NB4 (cell line): ENCODE data around the gene BEST2.
"Not testable (repeated sequence)": the region's sequence is repeated elsewhere in the genome, so short reads cannot be mapped to it uniquely, and the experiment has no call there.

ENCODE experiments used
- DNase-seq: peaks from one replicate; pipeline ENCODE4 v3.0.0; 2010; ENCODE audit warnings: low read depth
- H3K4me3 ChIP-seq: one replicate; pipeline ENCODE4 v1.5.1; 2011; ENCODE audit warnings: mild to moderate bottlenecking, low read depth, low read length, moderate library complexity
- CTCF ChIP-seq: IDR thresholded peaks from one replicate; pipeline ENCODE4 v1.5.1; 2012; ENCODE audit warnings: low read depth, low read length
- MAX ChIP-seq: IDR thresholded peaks from 2 replicates; pipeline ENCODE4 v1.6.1; 2011; ENCODE audit warnings: low read depth, low read length
- MYC ChIP-seq: IDR thresholded peaks from 2 replicates; pipeline ENCODE4 v1.6.1; 2011; ENCODE audit warnings: low read depth, low read length
- POLR2A ChIP-seq: IDR thresholded peaks from 2 replicates; pipeline ENCODE4 v1.6.1; 2011; ENCODE audit warnings: mild to moderate bottlenecking; ENCODE audit not compliant: insufficient read length; ENCODE audit errors: extremely low read depth

The BEST2 gene

GRCh38 chr19:12797141-12797587 is 45.6 kb downstream of the BEST2 start:
- no peak for DNase-seq
- H3K4me3 ChIP-seq, result no peak overlapping the region
- no peak for TF ChIP-seq MAX
- TF ChIP-seq POLR2A, result no peak
- TF ChIP-seq CTCF, result no peak
- no peak for TF ChIP-seq MYC

GRCh38 chr19:12797607-12798006 is 46.0 kb downstream of the BEST2 start:
- H3K4me3 ChIP-seq, DNase-seq: not testable (repeated sequence)

- DNase-seq, result no peak
- TF ChIP-seq CTCF, result no peak
- TF ChIP-seq MYC, result no peak
- TF ChIP-seq POLR2A, result no peak
- TF ChIP-seq MAX, result no peak
- H3K4me3 ChIP-seq, result no peak overlapping the region
Measured at GRCh38 chr19:12799742-12800465, 48.3 kb downstream of the BEST2 start.

GRCh38 chr19:12800466-12800770 is 48.8 kb downstream of the BEST2 start:
- H3K4me3 ChIP-seq, result no peak overlapping the region
- no peak for DNase-seq
- TF ChIP-seq MAX (no peak), CTCF (no peak), POLR2A (no peak), MYC (no peak)

- DNase-seq, result peak; percentile 38
- TF ChIP-seq CTCF, result no peak
- no peak for TF ChIP-seq POLR2A
- no peak for TF ChIP-seq MAX
- no peak for TF ChIP-seq MYC
- H3K4me3 ChIP-seq, result peak overlapping the region; percentile 82
Measured at GRCh38 chr19:12800923-12801465, 49.4 kb downstream of the BEST2 start.

- H3K4me3 ChIP-seq, result peak within 1 kb of the TSS; percentile 82
- TF ChIP-seq POLR2A (peak; percentile 92), MYC (peak; percentile 70), CTCF (no peak), MAX (peak; percentile 78)
- DNase-seq, result peak; percentile 86
Measured at GRCh38 chr19:12801466-12802266, 50.1 kb downstream of the BEST2 start, which contains the start of the genes PRDX2 and THSD8. PRDX2 (minus strand) TSS chr19:12801800; CDS start chr19:12801261, 539 bp downstream. THSD8 (plus strand) TSS chr19:12802069; CDS start chr19:12802072, 3 bp downstream.
